A549 (cell line): ENCODE data around the gene SLC35A5. TPM values are rescaled to one million over a fixed set of nuclear protein-coding genes. Genes with fewer than 3 reads are reported as not detected.

ENCODE experiments used
- ATAC-seq, 2 experiments: fragments of 200-7000 bp in 1 of 2; fragments of >200 bp in 1 of 2; cut with Nextera tagmentation in 1 of 2; cut with Tn5 transposase in 1 of 2; 3 replicates each; pipeline versions ENCODE4 v1.8.0 to v1.9.1; 2018 to 2020; ENCODE audit warnings: mild to moderate bottlenecking in 1 of 2, moderate library complexity in 1 of 2
- CTCF ChIA-PET: fragments of 300-600 bp; sonication (Branson Sonifier 250); formaldehyde crosslinking; extraction: SDS; loops from one replicate; lab custom pipeline; 2021; ENCODE audit warnings: antibody characterized with exemption, inconsistent platforms; lab: Yijun Ruan, JAX
- POLR2A ChIA-PET: fragments of 350-600 bp; formaldehyde crosslinking; extraction: SDS; loops from one replicate; lab custom pipeline; 2021; ENCODE audit warnings: antibody characterized with exemption, inconsistent platforms; lab: Yijun Ruan, JAX
- DNase-seq, 2 experiments: peaks; one replicate each; pipeline versions ENCODE4 v3.0.0 to v3.0.0-alpha.2; 2011 to 2016; ENCODE audit warnings: low read depth in 1 of 2, low spot score in 1 of 2
- FAIRE-seq: peaks from 2 replicates; lab custom pipeline; 2011; peaks lifted over from hg19 to GRCh38; lab: Jason Lieb, UNC
- H3K27ac ChIP-seq, 2 experiments: fragments of >200 bp; sonication (Bioruptor Twin); formaldehyde crosslinking; 3 replicates each; pipeline ENCODE4 v1.5.1; 2016 to 2017
- H3K4me1 ChIP-seq: fragments of >200 bp; sonication (Bioruptor Twin); formaldehyde crosslinking; 3 replicates; pipeline ENCODE4 v1.6.1; 2016
- H3K4me2 ChIP-seq: fragments of >200 bp; sonication (Bioruptor Twin); formaldehyde crosslinking; 3 replicates; pipeline ENCODE4 v1.6.1; 2016
- H3K4me3 ChIP-seq: fragments of >200 bp; sonication (Bioruptor Twin); formaldehyde crosslinking; 3 replicates; pipeline ENCODE4 v1.5.1; 2016
- H3K9me3 ChIP-seq: fragments of >200 bp; sonication (Bioruptor Twin); formaldehyde crosslinking; 3 replicates; pipeline ENCODE4 v1.6.1; 2016
- BCL3 ChIP-seq: fragments of >200 bp; sonication (Bioruptor Twin); formaldehyde crosslinking; IDR thresholded peaks from 3 replicates; pipeline ENCODE4 v1.6.1; 2016
- BHLHE40 ChIP-seq: IDR thresholded peaks from 2 replicates; pipeline ENCODE4 v1.6.1; 2012; ENCODE audit warnings: low read depth, low read length, inconsistent platforms
- CBX8 ChIP-seq: fragments of 200-600 bp; sonication (generic); IDR thresholded peaks from 2 replicates; pipeline ENCODE4 v1.6.1; 2016
- CTCF ChIP-seq: fragments of >200 bp; sonication (Bioruptor Twin); formaldehyde crosslinking; IDR thresholded peaks from 3 replicates; pipeline ENCODE4 v1.5.1; 2016
- EHF ChIP-seq: fragments of 250-450 bp; sonication (Bioruptor Pico); IDR thresholded peaks from 2 replicates; pipeline ENCODE4 v1.5.0; 2020; ENCODE audit warnings: mild to moderate bottlenecking
- EHMT2 ChIP-seq: fragments of 200-600 bp; sonication (generic); IDR thresholded peaks from 2 replicates; pipeline ENCODE4 v1.6.1; 2016; ENCODE audit warnings: antibody characterized with exemption, low read depth, mild to moderate bottlenecking, moderate library complexity
- ELK1 ChIP-seq: fragments of 150-350 bp; IDR thresholded peaks from 2 replicates; pipeline ENCODE4 v1.6.1; 2014; ENCODE audit warnings: low read depth, mild to moderate bottlenecking, low read length
- FOSB ChIP-seq: fragments of 250-450 bp; sonication (Bioruptor Pico); IDR thresholded peaks from 2 replicates; pipeline ENCODE4 v1.5.0; 2020; ENCODE audit warnings: mild to moderate bottlenecking, moderate library complexity
- HDAC2 ChIP-seq: fragments of 200-600 bp; sonication (generic); IDR thresholded peaks from 2 replicates; pipeline ENCODE4 v1.6.1; 2016
- HES2 ChIP-seq: fragments of >200 bp; sonication (Bioruptor Twin); formaldehyde crosslinking; IDR thresholded peaks from 2 replicates; pipeline ENCODE4 v1.6.1; 2016
- HOXB13 ChIP-seq: fragments of 250-450 bp; sonication (Bioruptor Pico); IDR thresholded peaks from 2 replicates; pipeline ENCODE4 v1.5.0; 2020; ENCODE audit warnings: low read depth, mild to moderate bottlenecking, moderate library complexity
- KDM1A ChIP-seq: fragments of 200-600 bp; sonication (generic); IDR thresholded peaks from 2 replicates; pipeline ENCODE4 v1.6.1; 2016; ENCODE audit warnings: low read depth, mild to moderate bottlenecking
- MAFK ChIP-seq: fragments of 450-650 bp; IDR thresholded peaks from 2 replicates; pipeline ENCODE4 v1.6.1; 2014; ENCODE audit not compliant: partially characterized antibody
- MAZ ChIP-seq: fragments of 150-350 bp; IDR thresholded peaks from 2 replicates; pipeline ENCODE4 v1.6.1; 2014; ENCODE audit warnings: antibody characterized with exemption, low read depth, low read length, borderline replicate concordance
- NFE2L2 ChIP-seq: fragments of 150-350 bp; conservative IDR thresholded peaks from 2 replicates; pipeline ENCODE4 v1.6.1; 2014; ENCODE audit warnings: low read length
- NPAS2 ChIP-seq: fragments of 250-450 bp; sonication (Bioruptor Pico); IDR thresholded peaks from 2 replicates; pipeline ENCODE4 v1.8.0; 2022; ENCODE audit warnings: mild to moderate bottlenecking, moderate library complexity, borderline replicate concordance
- PHF8 ChIP-seq: fragments of 200-600 bp; sonication (generic); IDR thresholded peaks from 2 replicates; pipeline ENCODE4 v1.6.1; 2016; ENCODE audit warnings: low read depth, mild to moderate bottlenecking, antibody characterized with exemption, moderate library complexity, borderline replicate concordance
- POLR2AphosphoS2 ChIP-seq: conservative IDR thresholded peaks from 2 replicates; pipeline ENCODE4 v1.6.1; 2012; ENCODE audit warnings: low read length, improper control_type of control experiment, inconsistent platforms
- RAD21 ChIP-seq, 2 experiments: fragments of >200 bp in 1 of 2; sonication (Bioruptor Twin) in 1 of 2; formaldehyde crosslinking in 1 of 2; IDR thresholded peaks in 1 of 2; conservative IDR thresholded peaks in 1 of 2; 2 replicates in 1 of 2; 3 replicates in 1 of 2; pipeline ENCODE4 v1.6.1; 2012 to 2018; ENCODE audit warnings: inconsistent platforms in 1 of 2
- RARB ChIP-seq: fragments of 250-450 bp; sonication (Bioruptor Pico); IDR thresholded peaks from 2 replicates; pipeline ENCODE4 v1.8.0; 2021; ENCODE audit warnings: mild to moderate bottlenecking, moderate library complexity
- RCOR1 ChIP-seq: fragments of 150-350 bp; IDR thresholded peaks from 2 replicates; pipeline ENCODE4 v1.6.1; 2014; ENCODE audit warnings: antibody characterized with exemption, low read length, low read depth
- SMC3 ChIP-seq: fragments of >200 bp; sonication (Bioruptor Twin); formaldehyde crosslinking; IDR thresholded peaks from 3 replicates; pipeline ENCODE4 v1.6.1; 2018; ENCODE audit warnings: inconsistent platforms
- SREBF2 ChIP-seq: fragments of 450-650 bp; IDR thresholded peaks from 2 replicates; pipeline ENCODE4 v1.6.1; 2014; ENCODE audit warnings: mild to moderate bottlenecking, moderate library complexity
- USF2 ChIP-seq: fragments of 450-650 bp; IDR thresholded peaks from 2 replicates; pipeline ENCODE4 v1.6.1; 2014; ENCODE audit warnings: antibody characterized with exemption
- ZSCAN20 ChIP-seq: fragments of 250-450 bp; sonication (Bioruptor Pico); IDR thresholded peaks from 2 replicates; pipeline ENCODE4 v1.8.0; 2022; ENCODE audit warnings: mild to moderate bottlenecking, moderate library complexity
- WGBS: methylation state at CpG from one replicate; pipeline ENCODE4 v1.1.6; 2017; ENCODE audit errors: missing lambda C conversion rate; 5-methylcytosine and 5-hydroxymethylcytosine counted together
- polyA plus RNA-seq, 4 experiments: library from polyadenylated mRNA; depleted of rRNA in 3 of 4; stranded (reverse); fragments of >200 nt; fragmentation: RNase III in 1 of 4; extraction: RNeasy Plus Mini Kit Qiagen cat#74134 plus additional on column Dnase treatment in 1 of 4; gene quantifications; 2 replicates in 3 of 4; 3 replicates in 1 of 4; pipeline ENCODE4 v1.2.3, GENCODE V29; 2011 to 2017
- TF ChIP-seq, protein P1 (sequence below): IDR thresholded peaks from 2 replicates; pipeline ENCODE4 v1.6.1; 2012

SLC35A5 gene
- polyA plus RNA-seq, 2 of the 4 experiments (the other 2 are of a cell fraction), result 21.0 to 53.4 TPM

GRCh38 chr3:112623213-112623612, 61.4 kb downstream of the SLC35A5 start:
- CTCF ChIA-PET, result interaction anchor here (0.6 to 1.7 kb wide), 2 partner anchors 19 to 35 kb away, joined by 4 to 5 read pairs; no protein-coding TSS in a partner anchor
- FAIRE-seq (no peak), DNase-seq (no peak), ATAC-seq (no peak)
- no peak overlapping the region for H3K4me3 ChIP-seq
- H3K4me1 ChIP-seq, result peaks cover 25% of the 10 kb centered on the region
- POLR2A ChIA-PET, result interaction anchor here (0.9 kb wide), 1 partner anchor 18 kb away, joined by 3 read pairs; no protein-coding TSS in a partner anchor
- WGBS, result 85% methylated on average over 5 of the region's 5 CpGs
- peak overlapping the region in 1 of 2 experiments; percentile 47; a peak in 2 of 6 replicates for H3K27ac ChIP-seq
- peak overlapping the region; percentile 18; the same call in 1 of the 3 replicates for H3K4me2 ChIP-seq
- peaks cover 6% of the 10 kb centered on the region; the same call in 2 of the 3 replicates for H3K9me3 ChIP-seq
- TF ChIP-seq MAFK (peak; percentile 36), HOXB13 (CRISPR knock-in tag) (no peak)

DNA sequence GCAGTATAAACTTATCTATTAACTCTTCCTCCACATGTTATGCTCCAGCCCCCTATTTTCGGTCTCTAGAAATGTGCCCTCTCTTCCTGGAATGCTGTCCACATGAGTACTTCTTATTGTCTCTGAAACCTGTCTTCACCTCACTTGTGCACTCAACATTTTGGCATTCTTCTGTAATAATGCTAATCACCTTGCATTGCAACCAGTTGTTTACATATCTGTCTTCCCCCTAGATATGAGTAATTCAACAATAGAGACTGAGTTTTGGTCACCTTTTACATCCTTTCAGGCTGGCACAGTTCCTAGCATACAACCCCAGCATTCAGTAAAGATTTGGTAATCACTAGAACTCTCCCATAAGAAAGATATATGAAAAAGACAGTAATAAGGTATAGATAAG, 61.9 kb downstream of the SLC35A5 start:
- no peak overlapping the region for H3K27ac ChIP-seq
- ATAC-seq (no peak), DNase-seq (no peak), FAIRE-seq (no peak)
- no peak overlapping the region for H3K4me3 ChIP-seq
- TF ChIP-seq HDAC2, result no peak
- TF ChIP-seq CBX8, result no peak
- TF ChIP-seq PHF8, result no peak
- no peak for TF ChIP-seq NPAS2 (CRISPR knock-in tag)
- TF ChIP-seq MAZ, result no peak
- TF ChIP-seq SMC3, result no peak
- no peak for TF ChIP-seq CTCF
- TF ChIP-seq EHMT2, result no peak
- TF ChIP-seq BCL3, result no peak
- TF ChIP-seq ELK1, result no peak
- no peak for TF ChIP-seq SREBF2
- no peak for TF ChIP-seq NFE2L2
- peaks cover 6% of the 10 kb centered on the region; the same call in 2 of the 3 replicates for H3K9me3 ChIP-seq
- ChIA-PET POLR2A (no interaction called here), CTCF (interaction anchor here (1.7 kb wide), 1 partner anchor 18 kb away, joined by 5 read pairs; no protein-coding TSS in a partner anchor)
- no peak overlapping the region for H3K4me2 ChIP-seq
- peaks cover 25% of the 10 kb centered on the region for H3K4me1 ChIP-seq
- 91% methylated on average over 1 of the region's 1 CpG for WGBS

GRCh38 chr3:112627419-112627818, 65.6 kb downstream of the SLC35A5 start:
- no peak for FAIRE-seq
- ChIA-PET POLR2A (interaction anchor here (0.7 kb wide), 1 partner anchor 14 kb away, joined by 3 read pairs; no protein-coding TSS in a partner anchor), CTCF (interaction anchor here (1.2 to 1.6 kb wide), 4 partner anchors 9 to 45 kb away, joined by 3 to 4 read pairs (median 4); no protein-coding TSS in a partner anchor)
- 83% methylated on average over 4 of the region's 4 CpGs for WGBS
- H3K4me1 ChIP-seq, result peaks cover 46% of the 10 kb centered on the region
- DNase-seq, result no peak
- no peak overlapping the region for H3K4me2 ChIP-seq
- no peak overlapping the region for H3K4me3 ChIP-seq
- H3K27ac ChIP-seq, result no peak overlapping the region
- no peak for ATAC-seq
- no peaks in the 10 kb centered on the region for H3K9me3 ChIP-seq
- TF ChIP-seq HES2 (no peak), USF2 (no peak), EHMT2 (no peak), EHF (CRISPR knock-in tag) (no peak), FOSB (CRISPR knock-in tag) (no peak), BHLHE40 (no peak), MAFK (no peak), KDM1A (no peak), ZSCAN20 (no peak), RAD21 (conservative IDR thresholded peaks at IDR 0.05 in 1 of 2, IDR thresholded peaks at IDR 0.05 in 1 of 2) (no peak), RCOR1 (no peak), POLR2AphosphoS2 (no peak), RARB (CRISPR knock-in tag) (no peak), ELK1 (no peak), SREBF2 (no peak)
- TF ChIP-seq, protein P1, sequence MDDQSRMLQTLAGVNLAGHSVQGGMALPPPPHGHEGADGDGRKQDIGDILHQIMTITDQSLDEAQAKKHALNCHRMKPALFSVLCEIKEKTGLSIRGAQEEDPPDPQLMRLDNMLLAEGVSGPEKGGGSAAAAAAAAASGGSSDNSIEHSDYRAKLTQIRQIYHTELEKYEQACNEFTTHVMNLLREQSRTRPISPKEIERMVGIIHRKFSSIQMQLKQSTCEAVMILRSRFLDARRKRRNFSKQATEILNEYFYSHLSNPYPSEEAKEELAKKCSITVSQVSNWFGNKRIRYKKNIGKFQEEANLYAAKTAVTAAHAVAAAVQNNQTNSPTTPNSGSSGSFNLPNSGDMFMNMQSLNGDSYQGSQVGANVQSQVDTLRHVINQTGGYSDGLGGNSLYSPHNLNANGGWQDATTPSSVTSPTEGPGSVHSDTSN, result no peak
